H9 (cell line): Measurements from ENCODE around the gene PNPLA2. TPM values are rescaled to one million over a fixed set of nuclear protein-coding genes. Genes with fewer than 3 reads are reported as not detected.

ENCODE experiments used
- DNase-seq: peaks from one replicate; pipeline ENCODE4 v3.0.0-alpha.2; 2017
- H2AFZ ChIP-seq: one replicate; pipeline ENCODE4 v1.6.1; 2013; ENCODE audit warnings: mild to moderate bottlenecking, low read length, control low read depth, moderate library complexity
- H2AK5ac ChIP-seq: 2 replicates; pipeline ENCODE4 v1.6.1; 2013; ENCODE audit warnings: low read length, control low read depth, mixed read lengths; ENCODE audit not compliant: insufficient read length
- H2BK120ac ChIP-seq: one replicate; pipeline ENCODE4 v1.6.1; 2013; ENCODE audit warnings: low read depth, mild to moderate bottlenecking, low read length, control low read depth, inconsistent platforms; ENCODE audit not compliant: poor library complexity, severe bottlenecking
- H2BK12ac ChIP-seq: 2 replicates; pipeline ENCODE4 v1.6.1; 2013; ENCODE audit warnings: low read length, control low read depth, mixed read lengths, low read depth; ENCODE audit not compliant: insufficient read length
- H2BK15ac ChIP-seq: 2 replicates; pipeline ENCODE4 v1.6.1; 2013; ENCODE audit warnings: low read depth, low read length, control low read depth
- H2BK20ac ChIP-seq: one replicate; pipeline ENCODE4 v1.6.1; 2013; ENCODE audit warnings: low read depth, mild to moderate bottlenecking, low read length, control low read depth, inconsistent platforms; ENCODE audit not compliant: poor library complexity, severe bottlenecking
- H2BK5ac ChIP-seq: 2 replicates; pipeline ENCODE4 v1.6.1; 2013; ENCODE audit warnings: low read length, control low read depth, mixed read lengths; ENCODE audit not compliant: insufficient read length
- H3K14ac ChIP-seq: 2 replicates; pipeline ENCODE4 v1.6.1; 2013; ENCODE audit warnings: low read length, control low read depth; ENCODE audit not compliant: insufficient read depth
- H3K18ac ChIP-seq: 2 replicates; pipeline ENCODE4 v1.6.1; 2013; ENCODE audit warnings: low read depth, mild to moderate bottlenecking, mixed read lengths, low read length, control low read depth; ENCODE audit not compliant: insufficient read length
- H3K23ac ChIP-seq: 2 replicates; pipeline ENCODE4 v1.6.1; 2013; ENCODE audit warnings: low read length, control low read depth, mixed read lengths, low read depth; ENCODE audit not compliant: insufficient read length
- H3K23me2 ChIP-seq: 2 replicates; pipeline ENCODE4 v1.6.1; 2013; ENCODE audit warnings: low read depth, mild to moderate bottlenecking, mixed read lengths, low read length, control low read depth; ENCODE audit not compliant: insufficient read length, poor library complexity, severe bottlenecking
- H3K27ac ChIP-seq: 2 replicates; pipeline ENCODE4 v1.5.1; 2013; ENCODE audit warnings: low read length, control low read depth, mixed read lengths, low read depth; ENCODE audit not compliant: insufficient read length
- H3K27me3 ChIP-seq: 2 replicates; pipeline ENCODE4 v1.6.1; 2013; ENCODE audit warnings: low read length, control low read depth, inconsistent platforms; ENCODE audit not compliant: insufficient read depth
- H3K4ac ChIP-seq: 2 replicates; pipeline ENCODE4 v1.6.1; 2013; ENCODE audit warnings: low read depth, mild to moderate bottlenecking, control low read depth, inconsistent platforms, low read length, moderate library complexity
- H3K4me1 ChIP-seq: 2 replicates; pipeline ENCODE4 v1.6.1; 2013; ENCODE audit warnings: low read length, control low read depth, inconsistent platforms; ENCODE audit not compliant: insufficient read depth
- H3K4me2 ChIP-seq: 2 replicates; pipeline ENCODE4 v1.6.1; 2013; ENCODE audit warnings: low read length, control low read depth, mixed read lengths; ENCODE audit not compliant: insufficient read length, insufficient read depth
- H3K56ac ChIP-seq: 2 replicates; pipeline ENCODE4 v1.6.1; 2013; ENCODE audit warnings: low read depth, mild to moderate bottlenecking, mixed read lengths, low read length, control low read depth; ENCODE audit not compliant: insufficient read length
- H3K79me1 ChIP-seq: 2 replicates; pipeline ENCODE4 v1.6.1; 2013; ENCODE audit warnings: low read depth, mild to moderate bottlenecking, moderate library complexity, low read length, control low read depth, inconsistent platforms; ENCODE audit not compliant: insufficient read depth, poor library complexity, severe bottlenecking
- H3K79me2 ChIP-seq: 2 replicates; pipeline ENCODE4 v1.6.1; 2013; ENCODE audit warnings: low read length, control low read depth, inconsistent platforms; ENCODE audit not compliant: insufficient read depth
- H3K9ac ChIP-seq: 2 replicates; pipeline ENCODE4 v1.6.1; 2013; ENCODE audit warnings: low read length, control low read depth, mixed read lengths; ENCODE audit not compliant: insufficient read length; ENCODE audit errors: extremely low read depth
- H3K9me3 ChIP-seq: one replicate; pipeline ENCODE4 v1.6.1; 2013; ENCODE audit warnings: low read depth, low read length, inconsistent platforms; ENCODE audit not compliant: control insufficient read depth
- H3T11ph ChIP-seq: one replicate; pipeline ENCODE4 v1.6.1; 2013; ENCODE audit warnings: mild to moderate bottlenecking, low read length, control low read depth, inconsistent platforms
- H4K20me1 ChIP-seq: one replicate; pipeline ENCODE4 v1.6.1; 2013; ENCODE audit not compliant: control insufficient read depth, insufficient read length, insufficient read depth
- H4K5ac ChIP-seq: 2 replicates; pipeline ENCODE4 v1.6.1; 2013; ENCODE audit warnings: low read depth, mild to moderate bottlenecking, mixed read lengths, low read length, control low read depth; ENCODE audit not compliant: insufficient read length
- H4K8ac ChIP-seq: replicated peaks from 2 replicates; pipeline ENCODE4 v1.6.1; 2013; ENCODE audit warnings: low read length, control low read depth, mixed read lengths, low read depth; ENCODE audit not compliant: insufficient read length
- H4K91ac ChIP-seq: 2 replicates; pipeline ENCODE4 v1.6.1; 2013; ENCODE audit warnings: low read depth, mild to moderate bottlenecking, moderate library complexity, mixed read lengths, low read length, control low read depth; ENCODE audit not compliant: insufficient read length
- H3K27ac Mint-ChIP-seq, 3 experiments: 2 replicates in 2 of 3; 3 replicates in 1 of 3; pipeline ENCODE4 v1.8.0; 2020 to 2021; ENCODE audit warnings: mixed read lengths in 3 of 3, mild to moderate bottlenecking in 1 of 3, moderate library complexity in 1 of 3
- H3K27me3 Mint-ChIP-seq: 2 replicates; pipeline ENCODE4 v1.8.0; 2021; ENCODE audit warnings: low read depth, mild to moderate bottlenecking, moderate library complexity, mixed read lengths
- H3K36me3 Mint-ChIP-seq, 3 experiments: 2 replicates in 2 of 3; 3 replicates in 1 of 3; pipeline ENCODE4 v1.8.0; 2020 to 2021; ENCODE audit warnings: low read depth in 3 of 3, mixed read lengths in 3 of 3; ENCODE audit not compliant: insufficient read depth in 1 of 3
- H3K4me1 Mint-ChIP-seq, 2 experiments: 2 replicates each; pipeline ENCODE4 v1.8.0; 2020; ENCODE audit warnings: mixed read lengths in 2 of 2
- H3K4me3 Mint-ChIP-seq, 2 experiments: 2 replicates in 1 of 2; 3 replicates in 1 of 2; pipeline ENCODE4 v1.8.0; 2020 to 2021; ENCODE audit warnings: mild to moderate bottlenecking in 2 of 2, mixed read lengths in 2 of 2, moderate library complexity in 1 of 2
- H3K9me3 Mint-ChIP-seq, 2 experiments: 2 replicates in 1 of 2; 3 replicates in 1 of 2; pipeline ENCODE4 v1.8.0; 2020; ENCODE audit warnings: mild to moderate bottlenecking in 2 of 2, mixed read lengths in 2 of 2, moderate library complexity in 1 of 2
- WGBS: extraction: QIAGEN DNeasy Blood & Tissue Kit; methylation state at CpG from one replicate; pipeline ENCODE4 v1.1.7; 2013; ENCODE audit warnings: missing lambda C conversion rate, low lambda C conversion rate, mixed read lengths; ENCODE audit not compliant: insufficient read length; ENCODE audit errors: extremely low coverage; 5-methylcytosine and 5-hydroxymethylcytosine counted together
- total RNA-seq: library from RNA; stranded (reverse); gene quantifications from 2 replicates; pipeline ENCODE4 v1.2.1, GENCODE V29; 2021
- TF ChIP-seq, protein P1 (sequence below): fragments of 200-600 bp; sonication (generic); conservative IDR thresholded peaks from 3 replicates; pipeline ENCODE4 v1.8.0; 2021; ENCODE audit warnings: antibody characterized with exemption, mild to moderate bottlenecking

Gene PNPLA2
- total RNA-seq, 1 experiment from 2014 or later: 67.3 TPM

DNA sequence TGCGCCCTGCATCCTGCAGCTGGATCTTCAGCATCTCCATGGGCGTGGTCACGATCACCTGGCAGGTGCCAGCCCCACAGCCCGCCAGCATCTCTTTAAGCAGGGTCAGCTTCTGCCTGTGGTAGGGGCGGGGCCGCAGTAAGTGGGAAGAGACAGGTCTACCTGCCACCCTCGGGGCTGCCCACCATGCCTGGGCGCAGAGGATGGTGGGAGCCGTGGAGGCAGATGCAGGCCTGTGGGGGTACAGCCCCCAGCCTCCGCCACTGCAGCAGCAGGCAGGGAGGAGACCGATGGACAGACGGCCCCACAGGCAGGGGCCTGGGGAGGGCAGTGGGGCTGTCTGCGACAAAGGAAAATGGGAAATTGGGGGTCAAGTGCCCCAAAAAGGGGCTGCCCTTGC is 25.8 kb upstream of the PNPLA2 start:
- Histone ChIP-seq H3T11ph (no peak overlapping the region), H3K18ac (no peak overlapping the region), H3K4me2 (no peak overlapping the region), H3K9ac (no peak overlapping the region), H3K27ac (no peak overlapping the region), H3K4ac (no peak overlapping the region), H4K91ac (no peak overlapping the region), H3K9me3 (no peaks in the 10 kb centered on the region), H3K14ac (no peak overlapping the region), H4K5ac (no peak overlapping the region), H4K20me1 (peaks cover 2% of the 10 kb centered on the region), H4K8ac (no peak overlapping the region), H2AFZ (no peak overlapping the region), H2BK5ac (no peak overlapping the region), H3K79me1 (no peaks in the 10 kb centered on the region), H3K56ac (no peak overlapping the region), H3K79me2 (no peaks in the 10 kb centered on the region), H2BK15ac (no peak overlapping the region), H3K27me3 (no peaks in the 10 kb centered on the region), H3K23ac (no peak overlapping the region), H3K23me2 (peaks cover 12% of the 10 kb centered on the region), H2BK120ac (no peak overlapping the region), H2BK20ac (no peak overlapping the region), H2AK5ac (no peak overlapping the region), H3K4me1 (no peaks in the 10 kb centered on the region; the same call in 1 of the 2 replicates), H2BK12ac (no peak overlapping the region)
- no peak for DNase-seq
- WGBS: no CpG with 5 or more reads among the region's 13 CpGs
- Mint-ChIP-seq H3K27ac (no peak overlapping the region), H3K36me3 (peaks cover 0 to 16% (median 3%) of the 10 kb centered on the region in 3 experiments; a peak in 2 of 7 replicates), H3K9me3 (no peaks in the 10 kb centered on the region), H3K4me1 (peaks cover 16 to 37% of the 10 kb centered on the region in 2 experiments), H3K4me3 (no peak overlapping the region), H3K27me3 (no peaks in the 10 kb centered on the region)
- TF ChIP-seq, protein P1, sequence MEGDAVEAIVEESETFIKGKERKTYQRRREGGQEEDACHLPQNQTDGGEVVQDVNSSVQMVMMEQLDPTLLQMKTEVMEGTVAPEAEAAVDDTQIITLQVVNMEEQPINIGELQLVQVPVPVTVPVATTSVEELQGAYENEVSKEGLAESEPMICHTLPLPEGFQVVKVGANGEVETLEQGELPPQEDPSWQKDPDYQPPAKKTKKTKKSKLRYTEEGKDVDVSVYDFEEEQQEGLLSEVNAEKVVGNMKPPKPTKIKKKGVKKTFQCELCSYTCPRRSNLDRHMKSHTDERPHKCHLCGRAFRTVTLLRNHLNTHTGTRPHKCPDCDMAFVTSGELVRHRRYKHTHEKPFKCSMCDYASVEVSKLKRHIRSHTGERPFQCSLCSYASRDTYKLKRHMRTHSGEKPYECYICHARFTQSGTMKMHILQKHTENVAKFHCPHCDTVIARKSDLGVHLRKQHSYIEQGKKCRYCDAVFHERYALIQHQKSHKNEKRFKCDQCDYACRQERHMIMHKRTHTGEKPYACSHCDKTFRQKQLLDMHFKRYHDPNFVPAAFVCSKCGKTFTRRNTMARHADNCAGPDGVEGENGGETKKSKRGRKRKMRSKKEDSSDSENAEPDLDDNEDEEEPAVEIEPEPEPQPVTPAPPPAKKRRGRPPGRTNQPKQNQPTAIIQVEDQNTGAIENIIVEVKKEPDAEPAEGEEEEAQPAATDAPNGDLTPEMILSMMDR: no peak
